Thyroid gland (tissue), 4 donors: ENCODE data around the gene SCGB1D2.

Experiments used
- CTCF ChIP-seq, 6 experiments: fragments of 200-600 bp in 3 of 6; fragments of 450-650 bp in 3 of 6; sonication (generic) in 3 of 6; IDR thresholded peaks; one replicate each; pipeline ENCODE4 v1.5.1; 2016 to 2019; ENCODE audit warnings: antibody characterized with exemption in 6 of 6, mild to moderate bottlenecking in 2 of 6, inconsistent platforms in 1 of 6, moderate library complexity in 1 of 6
- POLR2A ChIP-seq, 2 donors: fragments of 450-650 bp; IDR thresholded peaks; one replicate each; pipeline ENCODE4 v1.6.1; 2017; ENCODE audit warnings: antibody characterized with exemption in 2 of 2, mild to moderate bottlenecking in 2 of 2, moderate library complexity in 1 of 2

GRCh38 chr11:62273284-62273683, 31.2 kb downstream of the SCGB1D2 start:
- TF ChIP-seq POLR2A (IDR thresholded peaks at IDR 0.05) (no peak), CTCF (IDR thresholded peaks at IDR 0.05) (no peak)
